Natural killer cell (primary cell): Measurements from ENCODE around the gene PLAU. TPM values are rescaled to one million over a fixed set of nuclear protein-coding genes. Genes with fewer than 3 reads are reported as not detected.

ENCODE experiments used
- ATAC-seq, 3 donors: fragments of 150-1000 bp in 2 of 3; fragments of 200-7000 bp in 1 of 3; cut with Tn5 transposase; 1 replicate in 1 of 3; 2 replicates in 2 of 3; pipeline ENCODE4 v1.10.0; 2021; ENCODE audit warnings: mild to moderate bottlenecking in 2 of 3, moderate library complexity in 2 of 3
- DNase-seq, 2 donors: peaks; one replicate each; pipeline versions ENCODE4 v3.0.0 to v3.0.0-alpha.2; 2013 to 2021; ENCODE audit warnings: mixed read lengths in 1 of 2
- H3K27ac ChIP-seq: one replicate; pipeline ENCODE4 v1.5.1; 2013; ENCODE audit warnings: mild to moderate bottlenecking, low read length
- H3K27me3 ChIP-seq: one replicate; pipeline ENCODE4 v1.6.1; 2013; ENCODE audit warnings: low read length; ENCODE audit not compliant: control insufficient read depth, insufficient read depth
- H3K36me3 ChIP-seq: one replicate; pipeline ENCODE4 v1.6.1; 2013; ENCODE audit warnings: low read length; ENCODE audit not compliant: control insufficient read depth, insufficient read depth
- H3K4me1 ChIP-seq: one replicate; pipeline ENCODE4 v1.6.1; 2013; ENCODE audit warnings: low read length; ENCODE audit not compliant: control insufficient read depth, insufficient read depth
- H3K4me3 ChIP-seq: one replicate; pipeline ENCODE4 v1.5.1; 2013; ENCODE audit warnings: low read length
- H3K9me3 ChIP-seq: one replicate; pipeline ENCODE4 v1.6.1; 2013; ENCODE audit warnings: low read length; ENCODE audit not compliant: control insufficient read depth, insufficient read depth
- H3K27ac Mint-ChIP-seq, 2 donors: one replicate each; pipeline ENCODE4 v1.8.0; 2022; ENCODE audit warnings: mild to moderate bottlenecking in 2 of 2, mixed read lengths in 2 of 2, moderate library complexity in 1 of 2
- H3K27me3 Mint-ChIP-seq, 2 donors: one replicate each; pipeline ENCODE4 v1.8.0; 2022; ENCODE audit warnings: low read depth in 2 of 2, mixed read lengths in 2 of 2
- H3K36me3 Mint-ChIP-seq: one replicate; pipeline ENCODE4 v1.8.0; 2022; ENCODE audit warnings: mixed read lengths
- H3K4me1 Mint-ChIP-seq, 2 donors: one replicate each; pipeline ENCODE4 v1.8.0; 2022; ENCODE audit warnings: mixed read lengths in 2 of 2
- H3K4me3 Mint-ChIP-seq: one replicate; pipeline ENCODE4 v1.8.0; 2022; ENCODE audit warnings: mild to moderate bottlenecking, moderate library complexity, mixed read lengths
- H3K9me3 Mint-ChIP-seq, 2 donors: one replicate each; pipeline ENCODE4 v1.8.0; 2022; ENCODE audit warnings: mixed read lengths in 2 of 2
- WGBS: methylation state at CpG from one replicate; pipeline ENCODE4 v1.1.7; 2013; ENCODE audit warnings: missing lambda C conversion rate; ENCODE audit not compliant: insufficient coverage; 5-methylcytosine and 5-hydroxymethylcytosine counted together
- intact Hi-C: fragments of 100-400 bp; cut with micrococcal nuclease; formaldehyde crosslinking; loops from one replicate; pipeline ENCODE4 v1.14.2; 2022
- total RNA-seq, 4 donors: library from RNA; stranded (reverse); fragments of 120-200 nt in 1 of 4; gene quantifications; one replicate each; pipeline versions ENCODE4 v1.2.3 to v1.2.4, GENCODE V29; 2013 to 2022
- TF ChIP-seq, protein P1 (sequence below): fragments of 200-600 bp; IDR thresholded peaks from one replicate; pipeline ENCODE4 v1.8.0; 2022; ENCODE audit warnings: antibody characterized with exemption

PLAU gene
- total RNA-seq, 3 donors from 2014 or later (not counting 1 experiment from before 2014, with no cell fraction given), result 0.12 to 1.6 (median 0.32) TPM

DNA sequence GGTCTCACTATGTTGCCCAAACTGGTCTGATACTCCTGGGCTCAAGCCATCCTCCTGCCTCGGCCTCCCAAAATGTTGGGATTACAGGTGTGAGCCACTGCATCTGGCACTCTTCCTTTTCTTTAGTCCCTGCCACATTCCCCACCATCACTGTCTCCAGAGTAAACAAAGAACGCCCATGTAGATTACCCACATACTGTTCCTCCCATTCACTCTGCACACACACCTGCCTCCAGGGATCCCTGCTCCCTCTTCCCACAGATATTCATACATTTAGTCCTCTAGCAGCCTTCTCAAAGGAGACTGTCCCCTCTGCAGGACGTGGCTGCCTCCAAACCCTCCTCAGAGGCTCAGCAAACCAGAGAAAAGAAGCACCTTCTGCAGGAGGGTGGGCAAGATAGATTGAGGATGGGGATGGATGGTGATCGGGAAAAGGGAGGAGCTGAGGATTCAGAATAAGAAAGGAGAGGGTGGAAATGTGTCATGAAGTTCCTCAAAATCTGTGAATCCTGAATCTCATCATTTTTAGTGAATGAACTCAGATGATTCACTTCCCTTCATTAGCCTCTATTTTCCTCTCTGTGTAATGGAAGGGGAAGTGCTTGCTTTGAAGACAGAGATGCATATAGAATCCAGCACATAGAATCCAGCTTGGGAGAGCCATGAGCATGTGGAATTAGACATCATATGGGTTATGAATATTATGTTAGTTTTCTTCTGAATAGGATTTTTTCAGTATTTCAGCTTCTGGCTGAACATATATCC, 5.5 kb upstream of the PLAU start:
- H3K27ac ChIP-seq, result no peak overlapping the region
- peaks cover 21 to 26% of the 10 kb centered on the region in 2 donors for H3K4me1 Mint-ChIP-seq
- DNase-seq, result no peak
- H3K9me3 Mint-ChIP-seq, result no peaks in the 10 kb centered on the region
- H3K4me3 Mint-ChIP-seq, result no peak overlapping the region
- H3K4me1 ChIP-seq, result peaks cover 32% of the 10 kb centered on the region
- TF ChIP-seq, protein P1, sequence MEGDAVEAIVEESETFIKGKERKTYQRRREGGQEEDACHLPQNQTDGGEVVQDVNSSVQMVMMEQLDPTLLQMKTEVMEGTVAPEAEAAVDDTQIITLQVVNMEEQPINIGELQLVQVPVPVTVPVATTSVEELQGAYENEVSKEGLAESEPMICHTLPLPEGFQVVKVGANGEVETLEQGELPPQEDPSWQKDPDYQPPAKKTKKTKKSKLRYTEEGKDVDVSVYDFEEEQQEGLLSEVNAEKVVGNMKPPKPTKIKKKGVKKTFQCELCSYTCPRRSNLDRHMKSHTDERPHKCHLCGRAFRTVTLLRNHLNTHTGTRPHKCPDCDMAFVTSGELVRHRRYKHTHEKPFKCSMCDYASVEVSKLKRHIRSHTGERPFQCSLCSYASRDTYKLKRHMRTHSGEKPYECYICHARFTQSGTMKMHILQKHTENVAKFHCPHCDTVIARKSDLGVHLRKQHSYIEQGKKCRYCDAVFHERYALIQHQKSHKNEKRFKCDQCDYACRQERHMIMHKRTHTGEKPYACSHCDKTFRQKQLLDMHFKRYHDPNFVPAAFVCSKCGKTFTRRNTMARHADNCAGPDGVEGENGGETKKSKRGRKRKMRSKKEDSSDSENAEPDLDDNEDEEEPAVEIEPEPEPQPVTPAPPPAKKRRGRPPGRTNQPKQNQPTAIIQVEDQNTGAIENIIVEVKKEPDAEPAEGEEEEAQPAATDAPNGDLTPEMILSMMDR, result no peak
- 79% methylated on average over 3 of the region's 4 CpGs for WGBS
- intact Hi-C loops, result no loop called here
- no peaks in the 10 kb centered on the region for H3K36me3 Mint-ChIP-seq
- no peaks in the 10 kb centered on the region for H3K9me3 ChIP-seq
- H3K27ac Mint-ChIP-seq, result no peak overlapping the region
- H3K27me3 ChIP-seq, result peaks cover 11% of the 10 kb centered on the region
- peaks cover 14 to 26% of the 10 kb centered on the region in 2 donors for H3K27me3 Mint-ChIP-seq
- H3K4me3 ChIP-seq, result no peak overlapping the region
- no peak for ATAC-seq
- H3K36me3 ChIP-seq, result no peaks in the 10 kb centered on the region

DNA sequence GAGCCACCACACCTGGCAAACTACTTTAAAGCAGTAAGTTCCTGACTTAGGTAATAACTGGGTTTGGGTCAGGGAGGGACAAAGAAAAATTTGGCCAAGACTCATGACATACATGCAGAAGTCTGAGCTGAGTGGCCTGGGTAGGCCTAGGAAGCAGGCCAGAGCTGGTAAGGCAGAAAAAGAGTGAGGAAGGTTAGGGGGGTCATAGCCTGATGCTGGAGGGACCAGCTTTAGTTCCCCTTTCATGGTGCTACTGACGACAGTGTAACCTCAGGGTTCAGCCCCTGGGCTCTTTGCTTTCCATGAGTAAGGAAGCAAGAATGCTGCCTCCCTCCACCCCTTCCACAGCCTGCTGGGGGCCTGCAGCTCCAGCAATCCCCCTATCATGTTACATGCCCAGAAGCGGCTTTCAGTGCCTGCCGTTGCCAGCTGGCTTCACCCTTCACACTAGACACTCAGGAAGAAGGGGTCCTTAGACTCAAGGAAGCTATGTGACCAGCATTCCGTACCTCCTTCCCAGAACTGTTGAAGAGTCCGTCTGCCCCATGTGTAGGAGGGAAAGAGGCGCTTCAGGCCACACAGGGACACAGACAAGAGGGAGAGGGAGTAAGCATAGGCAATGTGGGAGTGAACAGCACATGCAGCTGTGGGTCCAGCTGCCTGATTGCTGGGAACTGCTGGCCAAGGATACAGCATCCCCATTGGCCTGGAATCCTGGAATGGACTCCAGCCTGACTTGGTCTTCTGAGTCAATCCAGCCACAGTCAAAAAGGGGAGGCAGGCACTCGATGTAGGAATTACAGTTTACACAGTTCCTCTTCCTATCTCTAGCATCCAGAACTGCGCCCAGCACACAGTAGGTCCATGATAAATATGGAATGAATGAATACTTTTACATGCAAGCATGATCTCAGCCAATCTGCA, 4.1 kb upstream of the PLAU start:
- H3K27ac ChIP-seq, result no peak overlapping the region
- no peak overlapping the region for H3K4me3 ChIP-seq
- H3K9me3 ChIP-seq, result no peaks in the 10 kb centered on the region
- peaks cover 43% of the 10 kb centered on the region for H3K4me1 ChIP-seq
- peaks cover 21 to 36% of the 10 kb centered on the region in 2 donors for H3K27me3 Mint-ChIP-seq
- 86% methylated on average over 8 of the region's 8 CpGs for WGBS
- TF ChIP-seq, protein P1, result no peak
- no peak for ATAC-seq
- no peaks in the 10 kb centered on the region for H3K9me3 Mint-ChIP-seq
- H3K36me3 Mint-ChIP-seq, result no peaks in the 10 kb centered on the region
- peaks cover 21% of the 10 kb centered on the region for H3K27me3 ChIP-seq
- DNase-seq, result no peak
- H3K4me1 Mint-ChIP-seq, result peaks cover 32 to 35% of the 10 kb centered on the region in 2 donors
- H3K4me3 Mint-ChIP-seq, result no peak overlapping the region
- no peak overlapping the region for H3K27ac Mint-ChIP-seq
- no peaks in the 10 kb centered on the region for H3K36me3 ChIP-seq
- intact Hi-C loops, result no loop called here

DNA sequence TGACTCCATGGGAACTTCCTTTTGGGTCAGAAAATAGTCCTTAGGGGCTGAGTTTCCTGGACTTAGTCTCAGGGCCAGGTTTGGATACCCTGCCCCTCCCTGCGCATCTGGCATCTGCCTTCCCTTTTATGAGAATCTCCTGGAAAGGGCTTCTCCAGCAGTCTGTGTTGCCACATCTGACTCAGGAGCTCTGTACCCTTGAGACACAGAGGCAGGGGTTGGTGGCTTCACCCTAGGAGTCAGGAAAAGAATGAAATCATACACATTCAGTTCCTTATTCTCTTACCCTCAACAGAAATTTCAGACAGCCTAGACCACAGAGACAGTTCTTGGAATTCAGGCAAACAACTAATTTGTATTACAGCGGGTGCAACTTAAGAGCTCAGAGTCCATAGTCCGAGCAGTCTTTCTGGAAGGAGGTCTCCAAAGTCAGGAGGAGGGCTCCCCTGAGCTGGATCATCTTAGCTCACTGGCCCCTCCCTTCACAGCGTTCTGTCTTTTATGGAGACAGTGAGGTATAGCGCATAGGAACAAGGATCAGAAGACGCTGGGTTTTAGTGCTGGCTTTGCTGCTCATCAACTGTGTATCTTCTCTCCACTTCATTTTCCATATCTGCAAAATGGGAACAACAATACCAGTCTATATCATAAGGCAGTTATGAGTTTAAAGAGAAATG, 3.0 kb upstream of the PLAU start:
- WGBS, result 66% methylated on average over 6 of the region's 6 CpGs
- H3K27ac Mint-ChIP-seq, result peak overlapping the region in 1 of 2 donors; percentile 54

More for the DNA sequence above, 3.0 kb upstream of the PLAU start:
- Mint-ChIP-seq H3K36me3 (no peaks in the 10 kb centered on the region), H3K4me1 (peaks cover 31 to 34% of the 10 kb centered on the region in 2 donors), H3K27me3 (peaks cover 27 to 30% of the 10 kb centered on the region in 2 donors), H3K9me3 (no peaks in the 10 kb centered on the region), H3K4me3 (peak overlapping the region; percentile 55)
- TF ChIP-seq, protein P1, result no peak
- ATAC-seq (no peak), DNase-seq (no peak)
- peaks cover 30% of the 10 kb centered on the region for H3K27me3 ChIP-seq
- peaks cover 46% of the 10 kb centered on the region for H3K4me1 ChIP-seq
- H3K36me3 ChIP-seq, result no peaks in the 10 kb centered on the region
- intact Hi-C loops, result no loop called here
- H3K9me3 ChIP-seq, result no peaks in the 10 kb centered on the region
- no peak overlapping the region for H3K4me3 ChIP-seq
- no peak overlapping the region for H3K27ac ChIP-seq
